Measurements from ENCODE around the gene GNA14.

GNA14 gene

GRCh38 chr9:77386187-77386586 is 261.9 kb downstream of the GNA14 start:
- DNase-seq, result peak; percentile 58

DNA sequence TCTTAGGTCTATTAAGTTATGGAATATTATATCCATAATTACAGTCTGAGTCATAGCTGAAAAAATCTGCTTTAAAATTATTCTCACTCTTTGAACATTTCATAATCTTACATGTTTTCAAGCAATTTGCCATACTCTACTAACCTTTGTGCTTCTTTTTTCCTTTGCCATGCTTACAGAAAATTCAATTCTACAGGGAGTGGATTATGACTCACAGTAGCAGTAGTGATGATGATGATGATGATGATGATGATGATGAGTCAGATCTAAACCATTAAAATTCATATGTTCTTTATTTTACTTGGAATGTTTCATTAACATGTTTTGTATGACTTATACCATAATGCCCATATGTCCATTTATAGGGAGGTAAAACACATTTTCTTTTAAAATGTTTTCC is 263.7 kb downstream of the GNA14 start:
- peak; percentile 77 for DNase-seq

GRCh38 chr9:77375956-77376532 is 272.1 kb downstream of the GNA14 start:
- DNase-seq, result peak; percentile 35

- peak; percentile 74 for DNase-seq
Measured at GRCh38 chr9:77374266-77374665, 273.9 kb downstream of the GNA14 start.
